Measurements from ENCODE around the gene MOCOS. TPM values are rescaled to one million over a fixed set of nuclear protein-coding genes. Genes with fewer than 3 reads are reported as not detected.

The MOCOS gene
- total RNA-seq, 3 donors from 2014 or later = 3.3 to 4.7 (median 4.4) TPM

- Histone ChIP-seq H3K4me3 (no peak overlapping the region), H3K36me3 (ENCODE audit: low read depth) (no peaks in the 10 kb centered on the region), H3K4me1 (ENCODE audit: low read depth) (no peaks in the 10 kb centered on the region), H3K9me3 (no peaks in the 10 kb centered on the region)
- DNase-seq (no peak), ATAC-seq (peak; percentile 34)
- TF ChIP-seq, protein P1, sequence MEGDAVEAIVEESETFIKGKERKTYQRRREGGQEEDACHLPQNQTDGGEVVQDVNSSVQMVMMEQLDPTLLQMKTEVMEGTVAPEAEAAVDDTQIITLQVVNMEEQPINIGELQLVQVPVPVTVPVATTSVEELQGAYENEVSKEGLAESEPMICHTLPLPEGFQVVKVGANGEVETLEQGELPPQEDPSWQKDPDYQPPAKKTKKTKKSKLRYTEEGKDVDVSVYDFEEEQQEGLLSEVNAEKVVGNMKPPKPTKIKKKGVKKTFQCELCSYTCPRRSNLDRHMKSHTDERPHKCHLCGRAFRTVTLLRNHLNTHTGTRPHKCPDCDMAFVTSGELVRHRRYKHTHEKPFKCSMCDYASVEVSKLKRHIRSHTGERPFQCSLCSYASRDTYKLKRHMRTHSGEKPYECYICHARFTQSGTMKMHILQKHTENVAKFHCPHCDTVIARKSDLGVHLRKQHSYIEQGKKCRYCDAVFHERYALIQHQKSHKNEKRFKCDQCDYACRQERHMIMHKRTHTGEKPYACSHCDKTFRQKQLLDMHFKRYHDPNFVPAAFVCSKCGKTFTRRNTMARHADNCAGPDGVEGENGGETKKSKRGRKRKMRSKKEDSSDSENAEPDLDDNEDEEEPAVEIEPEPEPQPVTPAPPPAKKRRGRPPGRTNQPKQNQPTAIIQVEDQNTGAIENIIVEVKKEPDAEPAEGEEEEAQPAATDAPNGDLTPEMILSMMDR (IDR thresholded peaks at IDR 0.05) = no peak
- intact Hi-C loops (cut with DNase I, micrococcal nuclease) = no loop called here
Measured at GRCh38 chr18:36307513-36307912, 120.2 kb downstream of the MOCOS start.

DNA sequence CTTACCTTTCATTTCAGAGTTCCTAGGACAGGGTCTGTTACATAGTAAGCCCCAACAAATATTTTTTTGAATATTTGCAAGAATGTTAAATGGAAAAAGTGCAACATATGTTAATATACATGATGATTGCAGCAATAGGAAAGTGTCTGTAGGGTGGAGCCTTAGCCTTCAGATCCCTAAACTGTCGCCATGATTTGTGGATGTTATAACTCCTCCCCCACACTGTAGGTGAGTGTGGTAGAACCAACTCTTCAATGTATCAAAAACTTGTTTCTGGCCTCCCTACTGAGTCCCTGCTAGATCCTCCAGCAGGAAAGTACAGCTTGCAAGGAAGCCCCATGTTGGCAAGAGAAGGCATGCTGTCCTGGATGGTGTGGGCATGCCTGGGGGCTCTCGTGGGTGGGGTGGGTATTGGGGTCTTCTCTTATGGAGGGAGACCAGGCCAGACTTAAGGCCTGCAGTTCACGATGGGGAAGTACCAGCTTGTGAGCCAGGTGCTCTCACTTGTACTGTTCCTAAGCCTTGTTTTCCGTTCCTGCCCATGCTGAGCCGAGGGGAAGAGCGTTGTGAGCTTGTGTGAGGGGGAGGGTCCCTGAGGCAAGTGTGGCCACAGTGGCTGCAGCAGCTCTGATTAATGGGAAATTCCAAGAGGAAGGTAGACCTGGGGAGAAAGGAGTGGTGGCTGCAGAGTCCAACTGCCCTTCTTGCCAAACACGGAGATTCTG, 121.6 kb downstream of the MOCOS start:
- Histone ChIP-seq H3K4me1 (ENCODE audit: low read depth) (no peaks in the 10 kb centered on the region), H3K4me3 (no peak overlapping the region), H3K36me3 (ENCODE audit: low read depth) (no peaks in the 10 kb centered on the region), H3K9me3 (no peaks in the 10 kb centered on the region)
- ATAC-seq (no peak), DNase-seq (no peak)
- intact Hi-C loops (cut with DNase I, micrococcal nuclease) = no loop called here
- TF ChIP-seq, protein P1 (IDR thresholded peaks at IDR 0.05) = no peak

DNA sequence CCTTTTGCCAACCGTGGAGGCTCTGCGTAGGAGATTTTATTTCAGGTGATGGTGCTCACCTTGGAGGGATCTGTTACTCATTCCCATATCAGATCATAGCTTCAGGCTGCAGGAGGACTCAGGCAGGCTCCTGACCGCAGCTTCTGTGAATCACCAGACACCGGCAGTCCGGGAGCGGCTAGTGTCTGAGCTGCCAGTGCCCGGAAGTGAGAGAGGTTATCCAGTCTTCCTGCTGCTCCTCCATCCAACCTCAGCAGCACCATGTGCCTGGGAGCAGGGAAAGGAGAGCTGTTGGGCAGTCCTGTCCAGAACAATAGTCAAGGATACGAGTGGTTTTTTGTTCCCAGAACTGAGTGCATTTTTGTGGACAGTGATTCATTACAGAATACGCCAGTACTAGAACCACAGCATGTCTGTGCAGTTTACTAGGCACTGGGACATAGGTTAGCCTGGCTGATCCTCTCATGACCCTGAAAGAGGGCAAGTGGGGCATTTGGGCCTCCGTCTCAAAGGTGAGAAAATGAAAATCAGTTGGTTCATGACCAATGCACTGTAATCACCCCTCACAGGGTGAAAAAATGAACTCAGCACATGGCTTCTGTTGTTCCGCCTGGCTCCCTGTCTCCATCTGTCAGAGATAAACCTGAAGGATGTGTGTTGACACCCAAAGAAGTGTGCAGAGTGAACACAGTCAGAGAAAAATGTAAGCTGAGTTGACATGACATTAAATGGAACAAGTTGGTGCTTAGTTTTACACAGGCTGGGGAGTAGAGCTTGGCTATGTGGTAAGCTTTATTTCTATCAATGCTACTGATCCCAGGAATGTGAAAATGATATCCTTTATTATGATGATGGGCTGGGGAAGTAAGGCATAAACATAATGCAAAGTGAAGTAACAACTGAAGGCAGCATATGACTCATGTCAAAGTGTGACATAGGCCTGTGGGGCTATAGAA, 122.4 kb downstream of the MOCOS start:
- H3K9me3 ChIP-seq = no peaks in the 10 kb centered on the region
- ATAC-seq = peak; percentile 57

GRCh38 chr18:36311026-36311570, 123.8 kb downstream of the MOCOS start:
- no peak for ATAC-seq
- TF ChIP-seq, protein P1 (IDR thresholded peaks at IDR 0.05) = no peak
- intact Hi-C loops (cut with DNase I, micrococcal nuclease) = no loop called here

More for the DNA sequence above, 122.4 kb downstream of the MOCOS start:
- no peak for DNase-seq
- TF ChIP-seq, protein P1 (IDR thresholded peaks at IDR 0.05) = no peak
- Histone ChIP-seq H3K4me1 (ENCODE audit: low read depth) (no peaks in the 10 kb centered on the region), H3K4me3 (no peak overlapping the region), H3K36me3 (ENCODE audit: low read depth) (no peaks in the 10 kb centered on the region)
- intact Hi-C loops (cut with DNase I, micrococcal nuclease) = no loop called here

DNA sequence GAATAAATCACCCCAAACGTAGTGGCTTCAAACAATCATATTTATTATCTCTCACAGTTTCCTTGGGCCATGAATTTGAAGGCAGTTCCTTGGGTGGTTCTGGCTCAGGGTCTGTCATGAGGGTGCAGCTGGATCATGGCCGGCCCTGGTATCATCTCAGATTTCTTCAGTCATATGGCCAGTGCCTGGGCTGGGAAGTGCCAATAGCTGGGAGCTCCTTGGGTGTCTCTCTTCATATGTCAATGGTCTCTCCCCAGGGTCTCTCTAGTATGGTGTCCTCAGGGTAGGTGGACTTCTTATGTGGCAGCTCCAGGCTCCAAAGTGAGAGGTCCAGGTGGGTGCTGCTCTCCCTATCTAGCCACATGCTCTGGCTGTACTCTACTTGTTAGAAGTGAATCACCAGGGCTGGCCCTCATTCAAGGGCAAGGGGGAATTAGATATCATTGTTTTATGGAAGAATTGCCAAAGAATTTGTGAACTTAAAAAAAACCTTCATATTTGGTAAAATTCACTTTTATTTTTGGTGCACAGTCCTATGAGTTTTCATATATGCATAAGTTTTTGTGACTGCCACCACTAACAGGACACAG, 125.6 kb downstream of the MOCOS start:
- TF ChIP-seq, protein P1 (IDR thresholded peaks at IDR 0.05) = no peak
- intact Hi-C loops (cut with DNase I, micrococcal nuclease) = no loop called here
- Histone ChIP-seq H3K4me3 (no peak overlapping the region), H3K36me3 (ENCODE audit: low read depth) (no peaks in the 10 kb centered on the region), H3K4me1 (ENCODE audit: low read depth) (no peaks in the 10 kb centered on the region), H3K9me3 (peaks cover under 1% of the 10 kb centered on the region)
- ATAC-seq (no peak), DNase-seq (no peak)

More at GRCh38 chr18:36311026-36311570, 123.8 kb downstream of the MOCOS start:
- Histone ChIP-seq H3K36me3 (ENCODE audit: low read depth) (no peaks in the 10 kb centered on the region), H3K4me3 (no peak overlapping the region), H3K4me1 (ENCODE audit: low read depth) (no peaks in the 10 kb centered on the region), H3K9me3 (no peaks in the 10 kb centered on the region)
- no peak for DNase-seq
